HG03159 (cell line): ENCODE data around the gene HLA-DMB.
A peak's percentile ranks its signal among the peaks of the same experiment; 100 is the strongest.

ENCODE experiments used
- ATAC-seq: cut with Tn5 transposase; IDR thresholded peaks from one replicate; pipeline ENCODE4 v1.9.1; 2021; ENCODE audit warnings: mild to moderate bottlenecking, moderate library complexity; ENCODE audit not compliant: unreplicated experiment

The HLA-DMB gene

GRCh38 chr6:32931211-32931610 lies 9.6 kb downstream of the HLA-DMB start:
- ATAC-seq: no peak

DNA sequence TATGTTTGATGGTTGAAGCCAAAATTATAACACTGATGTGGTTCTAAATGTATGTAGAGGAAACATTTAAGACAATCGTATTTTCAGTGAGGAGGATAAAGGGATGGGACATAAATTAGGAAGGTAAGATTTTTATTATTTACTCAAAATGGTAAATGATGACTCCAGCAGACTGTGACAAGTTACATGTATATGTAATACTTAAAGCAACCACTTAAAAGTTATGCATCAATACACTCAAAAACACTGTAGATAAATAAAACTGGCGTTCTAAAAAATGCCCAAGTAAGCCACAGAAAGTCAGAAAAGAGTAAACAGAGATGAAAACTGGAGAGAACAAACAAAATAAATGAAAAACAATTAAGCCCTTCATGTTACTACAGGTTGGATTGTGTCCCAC lies 18.7 kb downstream of the HLA-DMB start:
- ATAC-seq: no peak

DNA sequence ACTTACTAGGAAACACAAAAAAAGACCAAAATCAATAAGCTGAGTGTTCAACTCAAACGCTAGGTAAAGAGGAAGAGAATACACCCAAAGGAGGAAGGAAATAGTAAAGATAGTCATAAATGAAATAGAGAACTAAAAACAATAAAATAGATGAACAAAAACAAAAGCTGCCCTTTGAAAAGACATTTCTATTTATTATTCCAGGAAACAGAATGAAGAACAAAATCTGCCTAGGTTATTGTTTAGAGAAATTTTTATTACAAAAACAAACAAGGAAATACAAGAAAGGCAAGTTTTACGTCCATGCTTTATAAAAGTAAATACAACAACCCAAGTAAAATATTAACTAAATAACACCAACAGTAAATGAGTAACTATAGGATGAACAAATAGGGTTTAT lies 20.1 kb downstream of the HLA-DMB start:
- no peak for ATAC-seq

DNA sequence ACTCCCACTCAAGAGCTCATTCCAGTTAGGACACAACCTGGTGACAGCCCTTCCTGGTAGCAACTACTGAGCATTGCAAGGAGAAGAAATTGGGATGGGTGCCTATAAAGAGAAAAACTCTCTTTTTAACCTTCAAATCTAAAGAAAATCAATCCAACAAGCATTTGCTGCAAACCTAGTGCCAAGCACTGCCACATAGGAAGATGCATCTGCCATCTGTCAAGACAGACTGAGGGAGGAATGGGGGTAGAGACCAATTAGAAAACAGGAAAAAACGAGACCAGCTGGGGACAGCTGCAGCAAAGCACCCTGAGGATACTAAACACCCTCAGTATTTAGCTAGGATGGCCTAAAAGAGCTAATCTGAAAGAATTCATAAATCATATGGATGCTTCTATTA lies 27.9 kb downstream of the HLA-DMB start:
- no peak for ATAC-seq

DNA sequence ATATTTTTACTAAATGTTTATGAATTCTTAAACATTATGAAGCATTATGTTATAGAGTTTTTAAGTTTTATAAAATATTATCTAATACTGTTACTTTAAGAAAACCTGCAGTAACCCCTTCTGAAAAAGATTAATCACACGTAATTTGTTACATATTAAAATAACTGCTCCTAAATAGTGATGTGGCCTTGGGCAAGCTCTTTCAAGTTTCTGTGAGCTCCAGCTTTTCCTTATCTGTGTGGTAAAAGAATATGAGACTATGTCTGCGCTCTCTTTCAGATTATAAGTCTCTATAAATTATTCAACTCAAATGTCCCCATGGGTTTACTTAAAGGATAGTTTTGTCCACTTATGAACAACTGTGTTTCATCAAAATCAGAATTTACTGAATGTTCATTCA lies 31.9 kb downstream of the HLA-DMB start:
- ATAC-seq: no peak

GRCh38 chr6:32906539-32906938 lies 34.3 kb downstream of the HLA-DMB start:
- ATAC-seq: no peak

GRCh38 chr6:32905078-32905477 lies 35.8 kb downstream of the HLA-DMB start:
- ATAC-seq: no peak

DNA sequence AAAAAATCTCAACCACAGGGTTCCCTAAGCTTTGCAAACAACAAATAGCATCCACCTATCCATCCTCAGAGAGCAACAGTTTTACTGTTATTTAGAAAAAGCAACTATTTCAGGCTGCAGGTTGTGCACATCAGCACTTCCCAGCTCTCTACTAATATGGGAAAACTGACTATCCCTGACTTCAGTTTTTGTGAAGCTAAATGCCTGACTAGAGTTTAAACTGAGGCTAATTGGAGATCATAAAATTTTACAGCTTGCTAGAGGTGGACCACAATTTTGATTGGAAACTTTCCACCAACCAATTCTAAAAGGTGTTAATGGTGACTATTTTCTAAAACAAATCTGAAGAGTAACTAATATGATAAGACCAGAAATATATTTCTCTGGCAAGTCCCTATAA lies 36.9 kb downstream of the HLA-DMB start:
- ATAC-seq: no peak

DNA sequence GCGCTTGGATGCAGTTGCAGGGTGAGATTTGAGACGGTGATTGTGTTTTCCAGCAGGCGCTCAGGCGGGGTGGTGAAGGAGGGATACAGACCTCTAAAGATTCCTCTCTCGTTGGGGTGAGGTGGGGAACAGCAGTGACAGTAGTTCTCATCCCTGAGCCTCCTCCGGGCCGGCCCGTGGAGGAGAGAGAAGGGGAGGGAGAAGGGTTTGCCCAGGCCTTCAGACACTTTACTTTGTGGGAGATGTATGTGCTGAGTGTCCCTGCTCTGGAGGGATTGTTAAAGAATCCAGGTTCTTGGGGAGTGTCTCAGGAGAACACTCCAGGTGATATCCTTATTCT lies 45.9 kb downstream of the HLA-DMB start:
- ATAC-seq: no peak

DNA sequence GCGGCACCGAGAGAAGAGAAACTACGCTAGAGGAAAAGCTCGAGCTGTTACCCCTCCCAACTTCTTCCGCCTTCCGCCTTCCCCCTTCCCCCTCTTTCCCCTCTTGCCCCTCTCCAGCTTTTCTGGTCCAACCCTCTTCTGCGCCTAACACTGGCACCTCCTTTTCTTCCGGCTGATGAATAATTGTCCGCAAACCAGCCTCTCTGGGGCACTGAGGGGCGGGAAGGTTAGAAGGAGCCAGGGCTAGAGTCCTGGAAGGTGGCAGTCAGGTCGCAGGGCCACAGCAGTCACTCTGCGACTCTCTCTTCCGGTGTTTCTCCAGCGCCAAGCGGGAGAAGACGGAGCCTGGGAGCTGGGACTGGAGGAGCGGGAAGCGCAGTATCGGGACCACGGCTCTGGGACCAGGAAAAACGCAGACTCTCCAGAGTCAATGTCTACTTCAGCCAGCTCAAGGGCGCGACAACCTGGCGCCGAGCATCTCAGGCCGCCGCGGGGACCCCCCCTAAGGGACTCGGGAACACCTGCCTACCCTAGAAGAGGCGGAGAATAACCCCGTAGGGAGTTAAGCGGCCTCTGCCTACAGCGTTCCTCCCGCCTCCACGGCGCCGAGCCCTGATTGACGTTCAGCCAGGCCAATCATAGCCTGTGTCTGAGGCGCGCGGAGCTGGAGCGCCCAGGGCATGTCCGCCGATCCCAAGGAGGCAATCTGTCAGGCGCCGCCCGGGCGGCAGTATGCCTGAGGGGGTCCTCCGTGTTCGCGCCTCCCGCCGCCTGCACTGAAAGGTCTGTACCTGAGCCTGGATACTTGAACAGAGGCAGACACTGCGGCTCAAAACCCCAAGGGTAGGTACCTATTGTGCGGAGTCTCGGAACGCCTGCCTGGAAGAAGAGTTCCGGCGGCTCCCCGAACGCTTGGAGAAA lies 46.5 kb downstream of the HLA-DMB start:
- ATAC-seq: peak; percentile 97

- no peak for ATAC-seq
These were observed 50.0 kb downstream of the HLA-DMB start for GRCh38 chr6:32890831-32891230.

DNA sequence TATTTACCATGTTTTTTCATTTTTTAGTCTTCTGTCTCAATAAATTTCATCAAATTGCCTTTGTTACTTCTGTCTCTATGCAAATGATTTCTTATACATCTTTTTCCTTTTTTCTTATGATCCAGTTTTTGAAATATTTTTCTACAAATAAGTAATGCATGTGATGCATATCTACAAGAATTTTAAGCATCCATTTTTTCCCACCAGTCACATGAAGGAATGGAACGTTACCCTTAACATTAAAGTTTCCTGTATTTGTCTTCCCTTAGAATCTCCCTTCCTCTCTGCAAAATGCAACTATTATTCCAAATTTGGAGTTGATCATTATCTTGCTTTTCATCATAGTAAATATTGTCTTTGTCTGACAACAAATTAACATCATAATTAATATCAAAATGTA lies 51.3 kb downstream of the HLA-DMB start:
- no peak for ATAC-seq

DNA sequence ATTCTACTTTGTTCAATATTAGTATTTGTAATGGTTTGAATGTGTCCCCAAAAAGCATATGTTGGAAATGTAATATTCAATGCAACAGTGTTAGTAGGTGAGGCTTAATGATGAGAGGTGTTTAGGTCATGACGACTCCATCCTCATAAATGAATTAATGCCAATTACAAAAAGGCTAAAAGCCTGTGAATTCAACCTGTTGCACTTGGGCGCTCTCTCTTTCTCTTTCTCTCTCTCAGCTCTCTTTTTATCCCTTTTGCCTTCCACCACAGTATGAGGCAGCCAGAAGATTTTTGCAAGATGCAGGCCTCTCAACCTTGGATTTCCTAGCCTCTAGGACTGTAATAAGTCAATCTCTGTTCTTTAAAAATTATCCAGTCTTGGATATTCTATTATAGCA lies 52.3 kb downstream of the HLA-DMB start:
- ATAC-seq: no peak

GRCh38 chr6:32887616-32888015 lies 53.2 kb downstream of the HLA-DMB start:
- ATAC-seq: no peak

DNA sequence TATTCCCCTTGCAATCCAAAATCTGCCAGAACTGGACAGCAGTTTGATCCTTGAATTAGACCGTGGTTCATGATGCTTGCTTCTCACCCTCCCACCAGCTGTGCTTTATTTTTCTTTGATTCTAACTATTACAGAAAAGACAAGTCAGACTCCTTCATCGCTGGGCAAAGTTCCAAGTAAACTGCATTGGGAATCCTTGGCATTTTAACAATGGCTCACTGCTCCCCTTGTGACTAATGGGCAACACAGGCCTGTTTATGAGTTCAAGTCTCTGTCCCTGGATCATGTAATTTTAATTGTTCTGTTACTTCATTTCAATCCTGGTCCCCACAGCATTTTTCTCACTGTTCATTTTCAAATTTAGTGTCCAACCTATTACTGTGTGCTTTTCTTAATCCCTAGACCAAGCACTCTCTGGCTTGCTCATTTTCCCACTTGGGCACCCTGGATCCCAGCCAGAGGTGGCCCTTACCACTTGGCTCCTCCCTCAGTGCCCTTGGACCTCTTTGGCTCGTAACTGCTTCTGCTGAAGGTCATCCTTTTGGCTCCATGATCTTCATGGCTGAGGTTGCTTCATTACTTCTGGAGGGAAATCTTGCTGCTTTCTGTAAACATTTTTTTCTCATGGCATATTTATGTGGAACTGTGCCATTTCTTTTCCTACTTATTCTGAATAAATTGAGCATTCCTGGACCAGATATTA lies 54.0 kb downstream of the HLA-DMB start:
- ATAC-seq: no peak

- ATAC-seq: no peak
These were observed 55.0 kb downstream of the HLA-DMB start for GRCh38 chr6:32885698-32886286.
